ENCODE data around the gene PRRC2C.
"Not testable (repeated sequence)": the region's sequence is repeated elsewhere in the genome, so short reads cannot be mapped to it uniquely, and the experiment has no call there.

The PRRC2C gene

DNA sequence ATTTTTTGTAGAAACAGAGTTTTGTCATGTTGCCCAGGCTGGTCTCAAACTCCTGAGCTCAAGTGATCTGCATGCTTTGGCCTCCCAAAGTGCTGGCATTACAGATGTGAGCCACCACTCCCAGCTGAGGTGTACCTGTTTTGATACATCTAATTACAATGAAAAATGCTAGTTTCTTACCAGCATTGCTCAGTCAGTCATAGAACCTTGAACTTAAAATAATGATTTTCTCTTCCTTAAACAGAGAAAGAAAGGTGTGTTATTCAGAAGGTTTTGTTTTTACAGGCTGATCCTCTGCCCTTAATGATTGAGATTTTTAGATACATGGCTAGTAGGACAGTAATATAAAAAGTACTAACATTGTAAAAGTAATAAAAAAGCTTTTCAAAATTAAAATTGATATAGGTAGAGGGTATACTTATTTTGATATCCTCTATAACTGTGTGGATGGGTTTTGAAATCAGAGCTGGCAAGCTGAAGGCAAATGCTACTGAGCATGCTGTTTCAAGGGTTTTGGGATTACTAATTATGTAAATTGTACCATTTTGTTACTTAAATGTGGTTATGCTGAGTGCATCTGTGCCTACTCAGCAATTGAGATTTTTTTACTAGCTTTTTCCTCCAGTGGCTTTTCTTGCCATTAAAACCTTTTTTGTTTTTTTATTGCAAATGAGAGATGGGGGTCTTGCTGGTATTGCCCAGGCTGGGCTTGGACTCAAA, 16.1 kb downstream of the PRRC2C start:
- DNase-seq: no peak

DNA sequence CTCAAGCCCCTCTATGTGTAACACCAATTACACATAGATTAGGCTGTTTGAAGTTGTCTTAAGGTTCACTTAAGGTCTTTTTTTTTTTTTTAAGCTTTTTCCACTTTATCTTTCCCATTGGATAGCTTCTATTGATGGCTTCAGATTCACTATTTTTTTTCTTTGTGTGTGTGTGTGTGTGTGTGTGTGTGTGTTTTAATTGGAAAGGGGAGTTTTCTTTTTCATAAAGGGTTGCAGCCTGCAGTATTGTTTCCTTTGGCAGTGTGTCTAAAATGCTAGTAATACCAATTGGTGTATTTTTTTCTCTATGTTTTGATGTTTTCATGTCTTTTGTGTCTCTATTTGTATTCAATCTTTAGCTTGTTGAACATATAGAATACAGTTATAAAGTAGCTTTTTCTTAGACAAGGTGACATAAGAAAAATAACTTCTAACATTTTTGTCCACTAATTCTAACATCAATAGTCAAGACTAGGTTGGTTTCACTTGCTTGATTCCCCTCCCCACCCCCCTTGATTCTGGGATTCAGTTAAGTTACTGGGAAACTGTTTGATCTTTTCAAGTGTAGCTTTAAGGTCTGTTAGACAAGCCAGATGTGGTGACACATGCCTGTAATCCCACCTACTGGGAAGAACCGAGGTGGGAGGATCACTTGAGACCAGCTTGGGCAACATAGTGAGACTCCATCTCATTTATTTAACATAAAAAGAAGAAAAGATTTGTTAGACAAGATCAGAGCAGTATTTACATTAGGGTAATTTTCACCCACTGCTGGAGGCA, 21.4 kb downstream of the PRRC2C start:
- DNase-seq: no peak

DNA sequence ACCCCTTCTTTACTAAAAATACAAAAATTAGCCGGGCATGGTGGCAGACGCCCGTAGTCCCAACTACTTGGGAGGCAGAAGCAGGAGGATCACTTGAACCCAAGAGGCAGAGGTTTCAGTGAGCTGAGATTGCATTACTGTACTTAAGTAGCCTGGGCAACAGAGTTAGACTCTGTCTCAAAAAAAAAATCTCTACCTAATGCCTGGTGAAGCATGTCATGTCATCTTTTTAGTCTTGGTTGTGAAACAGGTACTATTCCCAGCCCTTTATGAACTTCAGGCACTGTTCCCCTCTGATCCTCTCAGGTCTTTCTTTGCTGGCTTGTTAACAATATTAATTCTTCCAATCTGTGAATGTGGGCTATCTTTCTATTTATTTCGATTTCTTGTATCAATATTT, 22.1 kb downstream of the PRRC2C start:
- DNase-seq: no peak

DNA sequence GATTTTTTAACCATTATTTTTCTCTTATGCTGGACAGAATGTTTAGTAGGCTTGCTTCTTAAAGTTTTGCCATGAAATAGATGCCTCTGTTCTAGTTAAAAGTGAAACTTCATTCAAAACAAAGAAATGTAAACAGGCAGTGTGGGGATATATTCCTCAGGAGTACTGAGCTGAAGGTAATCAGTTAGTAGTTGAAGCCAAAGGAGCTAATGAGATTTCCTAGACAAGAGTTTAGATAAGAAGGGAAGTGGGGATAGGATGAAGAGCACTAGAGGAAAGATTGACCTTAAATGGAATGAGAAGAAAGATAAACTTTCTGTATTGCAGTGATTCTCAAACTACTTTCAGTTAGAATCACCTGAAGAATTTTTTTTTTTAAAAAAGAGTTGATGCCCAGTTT, 23.9 kb downstream of the PRRC2C start:
- no peak for DNase-seq

DNA sequence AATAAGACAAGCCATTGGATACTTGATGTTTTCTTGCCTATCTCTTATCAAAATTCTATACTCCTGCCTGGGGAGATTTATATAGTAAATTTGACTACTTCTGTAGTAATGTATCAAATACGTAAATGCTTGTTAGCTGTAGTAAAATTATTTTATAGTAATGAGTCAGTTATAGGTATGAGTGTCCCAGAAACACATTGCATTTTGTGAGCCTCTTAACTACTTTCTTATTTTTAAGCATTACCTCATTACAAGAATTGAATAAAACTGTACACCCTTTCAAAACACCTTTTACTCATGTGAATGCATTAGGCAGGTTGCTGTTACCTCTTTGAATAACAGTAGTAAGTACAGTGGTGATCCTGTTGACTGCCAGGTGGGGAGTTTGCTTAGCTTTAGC, 28.4 kb downstream of the PRRC2C start:
- no peak for DNase-seq

DNA sequence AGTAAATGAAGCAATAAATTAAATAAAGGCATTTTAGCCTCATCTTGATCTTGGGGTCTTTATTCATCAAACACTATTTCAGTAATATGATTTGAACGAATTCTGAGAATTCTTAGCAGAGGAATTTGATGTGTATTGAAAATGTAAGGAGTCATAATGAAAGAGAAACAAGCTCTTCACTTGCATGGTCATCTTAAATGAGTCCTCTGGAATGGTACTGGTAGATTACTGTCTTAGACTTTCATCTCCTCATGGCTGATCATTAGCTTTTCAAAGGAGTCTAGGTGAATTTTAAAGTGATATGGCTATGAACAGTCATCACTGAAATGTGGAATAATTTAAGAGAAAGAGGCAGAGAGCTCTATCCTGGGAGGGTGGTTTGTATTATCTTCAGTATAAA, 30.0 kb downstream of the PRRC2C start:
- no peak for DNase-seq

DNA sequence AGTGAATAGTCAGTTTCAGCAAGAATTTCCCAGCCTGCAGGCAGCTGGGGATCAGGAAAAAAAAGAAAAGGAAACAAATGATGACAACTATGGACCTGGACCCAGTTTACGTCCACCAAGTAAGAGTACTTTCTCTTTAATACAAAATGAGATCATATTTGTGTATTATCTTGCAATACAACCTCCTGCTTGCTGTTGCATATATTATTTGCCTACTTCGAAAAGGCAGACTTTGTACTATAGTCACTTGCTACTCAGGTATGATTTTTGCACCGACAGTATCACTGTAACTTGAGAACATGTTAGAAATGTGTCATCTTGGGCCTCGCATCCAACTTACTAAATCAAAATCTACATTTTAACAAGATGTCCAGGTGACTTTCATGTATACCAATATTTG, 30.4 kb downstream of the PRRC2C start:
- DNase-seq: no peak

DNA sequence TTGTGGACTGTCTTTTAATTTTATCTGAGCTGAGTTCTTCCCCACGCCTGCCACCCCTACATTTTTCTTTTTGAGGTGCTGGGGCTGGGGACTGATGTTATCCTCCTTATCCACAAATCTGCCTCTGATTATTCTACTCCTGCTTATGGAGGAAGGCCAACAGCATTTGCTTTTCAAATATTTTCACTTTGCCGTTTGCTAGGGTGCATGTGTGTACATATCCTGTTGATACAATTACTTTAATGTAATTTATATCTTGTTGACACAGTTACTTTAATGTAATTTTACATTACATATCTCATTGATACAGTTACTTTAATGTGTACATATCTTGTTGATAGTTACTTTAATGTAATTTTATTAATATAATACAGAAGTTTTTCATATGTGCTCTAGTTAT, 36.2 kb downstream of the PRRC2C start:
- DNase-seq: no peak

DNA sequence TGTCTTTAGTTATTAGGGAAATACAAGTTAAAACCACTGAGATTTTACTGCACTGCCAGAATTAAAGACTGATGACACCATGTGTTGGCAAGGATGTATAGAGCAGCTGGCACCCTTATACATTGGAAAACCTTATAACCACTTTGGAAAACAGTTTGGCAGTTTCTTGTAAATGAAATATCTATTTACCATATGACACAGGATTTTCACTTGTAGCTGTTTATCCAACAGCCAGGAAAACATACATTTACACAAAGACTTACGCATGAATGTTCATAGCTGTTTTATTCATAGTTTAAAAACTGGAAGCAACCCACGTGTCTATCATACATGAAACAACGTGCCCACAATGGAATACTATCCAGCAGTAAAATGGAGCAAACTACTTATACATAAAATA, 45.3 kb downstream of the PRRC2C start:
- no peak for DNase-seq

DNA sequence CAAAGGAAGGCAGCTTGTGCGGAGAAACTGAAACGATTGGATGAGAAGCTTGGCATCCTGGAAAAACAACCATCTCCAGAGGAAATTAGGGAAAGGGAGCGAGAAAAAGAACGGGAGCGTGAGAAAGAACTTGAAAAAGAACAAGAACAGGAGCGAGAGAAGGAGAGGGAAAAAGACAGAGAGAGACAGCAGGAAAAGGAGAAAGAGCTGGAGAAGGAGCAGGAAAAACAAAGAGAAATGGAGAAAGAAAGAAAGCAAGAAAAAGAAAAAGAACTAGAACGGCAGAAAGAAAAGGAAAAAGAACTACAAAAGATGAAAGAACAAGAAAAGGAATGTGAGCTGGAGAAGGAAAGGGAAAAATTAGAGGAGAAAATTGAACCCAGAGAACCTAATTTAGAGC, 47.2 kb downstream of the PRRC2C start:
- no peak for DNase-seq

DNA sequence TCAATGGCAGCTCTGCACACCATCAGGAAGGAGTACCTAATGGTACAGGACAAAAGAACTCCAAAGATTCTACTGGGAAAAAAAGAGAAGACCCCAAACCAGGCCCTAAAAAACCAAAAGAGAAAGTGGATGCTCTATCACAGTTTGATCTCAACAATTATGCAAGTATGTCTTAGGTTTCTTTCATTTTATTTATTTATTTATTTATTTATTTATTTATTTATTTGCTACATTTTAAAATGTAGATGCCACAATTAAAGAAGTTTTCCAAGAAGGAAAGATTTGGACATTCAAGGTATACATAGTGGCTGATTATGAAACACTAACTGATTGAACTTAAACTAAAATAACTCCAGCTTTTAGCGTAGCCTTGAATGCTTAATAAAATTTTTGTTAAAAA, 60.2 kb downstream of the PRRC2C start:
- DNase-seq: no peak

DNA sequence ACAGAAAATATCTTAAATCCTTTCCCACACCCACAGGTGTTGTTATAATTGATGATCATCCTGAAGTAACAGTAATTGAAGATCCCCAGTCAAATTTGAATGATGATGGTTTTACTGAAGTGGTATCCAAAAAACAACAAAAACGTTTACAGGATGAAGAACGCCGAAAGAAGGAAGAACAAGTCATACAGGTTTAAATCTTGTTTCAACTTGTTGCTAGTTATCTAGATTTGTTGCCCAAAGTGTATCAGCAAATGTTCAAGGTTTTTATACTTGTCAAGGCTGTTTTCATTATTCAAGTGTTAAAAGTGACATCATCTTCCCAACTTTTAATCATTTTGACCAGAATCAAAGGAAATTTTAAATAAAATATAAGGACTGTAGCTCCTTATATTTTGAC, 64.7 kb downstream of the PRRC2C start:
- no peak for DNase-seq

DNA sequence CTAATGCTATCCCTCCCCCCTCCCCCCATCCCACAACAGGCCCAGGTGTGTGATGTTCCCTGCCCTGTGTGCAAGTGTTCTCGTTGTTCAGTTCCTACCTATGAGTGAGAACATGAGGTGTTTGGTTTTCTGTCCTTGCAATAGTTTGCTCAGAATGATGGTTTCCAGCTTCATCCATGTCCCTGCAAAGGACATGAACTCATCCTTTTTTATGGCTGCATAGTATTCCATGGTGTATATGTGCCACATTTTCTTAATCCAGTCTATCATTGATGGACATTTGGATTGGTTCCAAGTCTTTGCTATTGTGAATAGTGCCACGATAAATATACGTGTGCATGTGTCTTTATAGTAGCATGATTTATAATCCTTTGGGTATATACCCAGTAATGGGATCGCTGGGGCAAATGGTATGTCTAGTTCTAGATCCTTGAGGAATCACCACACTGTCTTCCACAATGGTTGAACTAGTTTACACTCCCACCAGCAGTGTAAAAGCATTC, 65.3 kb downstream of the PRRC2C start:
- not testable (repeated sequence) for DNase-seq

DNA sequence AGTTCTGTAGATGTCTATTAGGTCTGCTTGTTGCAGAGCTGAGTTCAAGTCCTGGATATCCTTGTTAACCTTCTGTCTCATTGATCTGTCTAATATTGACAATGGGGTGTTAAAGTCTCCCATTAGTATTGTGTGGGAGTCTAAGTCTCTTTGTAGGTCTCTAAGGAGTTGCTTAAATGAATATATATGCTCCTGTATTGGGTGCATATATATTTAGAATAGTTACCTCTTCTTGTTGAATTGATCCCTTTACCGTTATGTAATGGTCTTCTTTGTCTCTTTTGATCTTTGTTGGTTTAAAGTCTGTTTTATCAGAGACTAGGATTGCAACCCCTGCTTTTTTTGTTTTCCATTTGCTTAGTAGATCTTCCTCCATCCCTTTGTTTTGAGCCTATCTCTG, 68.6 kb downstream of the PRRC2C start:
- DNase-seq: not testable (repeated sequence)

DNA sequence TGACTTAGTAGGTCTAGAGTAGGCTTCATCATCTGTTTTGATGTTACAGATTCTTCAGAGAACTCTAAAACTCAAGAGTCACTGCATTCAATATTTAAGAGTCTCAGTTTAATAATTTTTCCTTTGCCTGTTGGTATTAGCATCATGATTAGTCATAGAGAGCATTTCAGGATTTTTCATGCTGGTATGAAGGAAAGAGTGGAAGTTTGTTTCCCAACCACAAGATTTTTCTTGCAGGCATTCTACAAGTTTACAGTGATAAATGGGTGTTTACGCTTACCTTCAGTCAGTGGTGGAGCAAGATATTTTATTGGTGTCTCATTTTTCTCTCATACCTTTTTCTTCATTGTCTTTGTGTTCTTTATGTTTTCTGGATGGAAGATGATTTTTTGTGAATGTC, 78.3 kb downstream of the PRRC2C start:
- DNase-seq: no peak

DNA sequence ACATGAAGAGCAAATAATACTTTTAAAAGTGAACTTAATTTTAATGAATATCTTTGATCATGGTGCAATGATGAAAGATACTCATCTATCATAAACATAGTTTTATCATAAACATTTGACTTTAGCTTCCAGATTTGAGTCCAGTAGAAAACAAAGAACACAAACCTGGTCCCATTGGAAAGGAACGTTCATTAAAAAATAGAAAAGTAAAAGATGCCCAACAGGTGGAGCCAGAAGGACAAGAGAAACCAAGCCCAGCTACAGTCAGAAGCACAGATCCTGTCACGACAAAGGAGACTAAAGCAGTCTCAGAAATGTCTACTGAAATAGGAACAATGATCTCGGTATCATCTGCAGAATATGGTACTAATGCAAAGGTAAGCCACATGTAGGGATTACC, 81.1 kb downstream of the PRRC2C start:
- no peak for DNase-seq

DNA sequence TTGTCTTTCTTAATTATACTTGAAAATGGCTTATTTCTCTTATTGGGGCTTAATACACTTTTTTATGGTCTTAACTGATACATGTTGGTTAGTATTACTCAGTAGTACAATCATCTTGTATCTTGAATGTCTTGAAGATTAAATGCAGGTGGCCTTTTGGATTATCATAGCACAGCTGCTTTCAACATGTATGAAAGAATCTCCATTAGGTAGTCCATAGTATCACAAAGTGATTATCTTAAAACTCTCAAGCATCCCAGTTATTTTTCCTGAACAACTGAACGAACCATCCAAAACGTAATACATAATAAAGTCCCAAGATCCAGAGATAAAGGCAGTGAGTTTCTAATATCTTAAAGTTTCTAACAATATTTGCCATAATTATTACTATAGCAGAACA, 85.0 kb downstream of the PRRC2C start:
- no peak for DNase-seq

DNA sequence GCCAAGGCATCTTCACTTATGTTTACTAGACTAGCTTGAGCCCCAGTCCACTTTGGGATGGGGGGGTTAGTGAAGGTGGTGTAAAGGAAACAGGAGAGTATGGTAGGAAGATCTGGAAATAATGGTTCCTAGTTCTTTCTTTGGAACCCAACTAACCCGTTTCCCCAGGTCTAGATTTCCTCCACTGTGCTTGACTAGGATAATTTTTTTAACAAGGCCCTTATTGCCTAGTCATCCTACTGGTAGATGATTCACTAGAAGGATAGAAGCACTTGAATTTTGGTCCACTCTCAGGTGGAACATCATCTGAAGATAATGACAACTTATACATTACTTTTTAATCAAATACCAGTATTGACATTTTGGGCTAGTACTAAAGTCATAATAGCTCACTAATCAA, 90.8 kb downstream of the PRRC2C start:
- no peak for DNase-seq

DNA sequence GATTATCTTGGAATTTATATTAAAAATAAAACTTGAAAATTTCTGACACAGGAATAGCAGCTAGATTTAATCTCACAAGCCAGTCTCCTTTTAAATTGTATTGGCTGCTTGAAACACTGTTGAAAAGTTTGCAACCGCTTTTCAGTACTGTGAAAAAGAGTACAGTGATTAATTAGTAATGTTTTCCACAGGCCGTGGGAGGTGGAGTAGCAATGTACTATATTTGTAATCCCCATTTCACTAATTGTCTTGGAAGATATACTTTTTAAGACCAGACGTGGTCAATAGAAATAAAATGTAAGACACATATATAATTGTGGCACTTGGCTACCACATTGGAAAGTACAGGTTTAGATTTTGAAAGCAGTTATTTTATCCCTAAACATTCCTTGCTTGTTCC, 95.9 kb downstream of the PRRC2C start:
- DNase-seq: no peak

DNA sequence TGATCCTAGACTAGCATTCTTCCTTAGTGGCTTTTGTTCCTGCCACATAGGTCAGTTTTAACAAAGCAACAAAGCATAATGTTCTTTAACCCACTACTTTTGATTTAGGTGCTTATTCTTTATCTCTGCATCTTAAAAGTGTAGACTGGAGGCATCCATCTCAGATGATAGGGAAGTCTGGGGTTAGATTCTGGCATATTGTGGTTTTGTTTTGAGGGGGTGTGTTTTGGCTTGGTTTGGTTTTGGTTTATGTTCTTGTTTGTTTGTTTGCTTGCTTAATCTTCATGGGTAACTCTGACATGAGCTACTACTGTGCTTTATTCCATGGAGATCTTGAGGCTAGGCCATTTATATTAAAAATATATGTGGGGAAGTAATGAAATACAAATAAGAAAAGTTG, 96.4 kb downstream of the PRRC2C start:
- no peak for DNase-seq

DNA sequence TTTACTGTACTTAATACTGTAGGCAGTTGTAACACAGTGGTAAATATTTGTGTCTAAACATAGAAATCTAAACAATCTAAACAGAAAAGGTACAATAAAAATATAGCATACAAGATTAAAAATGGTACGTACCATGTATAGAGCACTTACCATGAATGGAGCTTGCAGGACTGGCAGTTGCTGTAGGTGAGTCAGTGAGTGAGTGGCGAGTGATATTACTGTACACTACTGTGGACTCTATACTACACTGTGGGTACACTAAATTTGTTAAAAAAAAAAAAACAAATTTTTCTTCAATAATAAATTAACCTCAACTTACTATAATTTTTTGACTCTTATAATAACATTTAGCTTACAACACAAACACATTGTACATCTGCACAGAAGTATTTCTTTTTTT, 97.3 kb downstream of the PRRC2C start:
- no peak for DNase-seq

DNA sequence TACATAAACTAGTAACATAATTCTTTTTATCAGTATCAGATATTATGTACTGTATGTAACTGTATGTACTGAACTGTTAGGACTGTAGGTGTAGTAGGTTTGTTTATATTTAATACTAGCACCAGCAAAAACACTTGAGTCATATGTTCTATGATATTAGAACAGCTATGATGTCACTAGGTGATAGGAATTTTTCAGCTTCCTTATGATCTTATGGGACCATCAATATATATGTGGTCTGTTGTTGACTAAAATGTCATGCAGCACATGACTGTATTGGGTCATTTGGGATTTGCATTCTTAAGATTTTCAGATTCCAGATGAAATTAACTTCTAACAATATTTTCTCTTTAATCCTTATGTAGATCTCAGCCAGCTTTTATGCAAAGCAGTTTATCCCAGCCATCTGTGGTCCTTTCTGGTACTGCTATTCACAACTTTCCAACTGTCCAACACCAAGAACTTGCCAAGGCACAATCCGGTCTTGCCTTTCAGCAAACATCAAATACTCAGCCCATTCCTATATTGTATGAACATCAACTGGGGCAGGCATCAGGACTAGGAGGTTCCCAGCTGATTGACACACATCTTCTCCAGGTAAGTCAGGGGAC, 98.4 kb downstream of the PRRC2C start:
- DNase-seq: no peak

DNA sequence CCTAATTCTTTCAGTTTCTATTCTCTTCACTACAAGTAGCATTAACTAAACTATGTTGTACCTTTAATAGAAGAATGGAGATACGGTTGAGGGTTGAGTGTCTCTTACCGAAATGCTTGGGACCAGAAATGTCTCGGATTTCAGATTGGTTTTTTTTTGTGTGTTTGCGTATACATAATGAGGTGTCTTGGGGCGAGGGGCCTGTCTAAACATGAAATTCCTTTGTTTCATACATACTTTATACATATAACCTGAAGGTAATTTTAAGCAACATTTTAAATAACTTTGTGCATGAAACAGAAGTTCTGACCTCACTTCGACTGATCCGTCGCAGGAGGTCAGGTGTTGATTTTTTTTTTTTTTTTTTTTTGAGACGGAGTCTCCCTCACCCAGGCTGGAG, 100.4 kb downstream of the PRRC2C start:
- DNase-seq: no peak

DNA sequence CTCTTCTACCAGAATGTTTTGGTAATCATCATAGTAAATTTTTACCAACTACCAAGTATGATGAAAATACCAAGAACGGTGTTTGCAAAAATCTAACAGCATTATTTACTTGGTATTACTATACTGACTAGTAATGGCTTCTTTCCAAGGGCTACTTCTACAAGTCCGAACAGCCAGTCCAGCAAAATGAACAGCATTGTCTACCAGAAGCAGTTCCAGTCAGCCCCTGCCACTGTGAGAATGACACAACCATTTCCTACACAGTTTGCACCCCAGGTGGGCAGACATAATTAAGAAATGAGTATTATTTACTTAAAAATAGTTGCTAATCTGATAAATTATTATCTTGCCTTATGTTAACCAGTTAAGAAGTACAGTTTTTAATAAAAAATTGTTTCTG, 102.9 kb downstream of the PRRC2C start:
- DNase-seq: no peak
